GM19351 (cell line): ENCODE measurements around the gene PVR.
"Not testable (repeated sequence)": the region's sequence is repeated elsewhere in the genome, so short reads cannot be mapped to it uniquely, and the experiment has no call there.

Experiments used
- ATAC-seq: cut with Tn5 transposase; IDR thresholded peaks from one replicate; pipeline ENCODE4 v1.9.1; 2021; ENCODE audit warnings: mild to moderate bottlenecking, moderate library complexity; ENCODE audit not compliant: unreplicated experiment

PVR gene

GRCh38 chr19:44668985-44669764 is 25.5 kb downstream of the PVR start:
- ATAC-seq = no peak

- ATAC-seq = not testable (repeated sequence)
Observed at GRCh38 chr19:44670027-44670426, 26.3 kb downstream of the PVR start.

- no peak for ATAC-seq
Observed at GRCh38 chr19:44671400-44671799, 27.7 kb downstream of the PVR start, which contains the start of gene CEACAM19. CEACAM19 (plus strand) TSS chr19:44671482; CDS start chr19:44671932, 450 bp downstream.

- ATAC-seq = no peak
Observed at GRCh38 chr19:44672226-44672625, 28.5 kb downstream of the PVR start.

- ATAC-seq = no peak
Observed at GRCh38 chr19:44673510-44673909, 29.8 kb downstream of the PVR start.

- ATAC-seq = no peak
Observed at GRCh38 chr19:44675521-44675920, 31.8 kb downstream of the PVR start.

- ATAC-seq = no peak
Observed at GRCh38 chr19:44677019-44677811, 33.5 kb downstream of the PVR start.

GRCh38 chr19:44680536-44680935 is 36.8 kb downstream of the PVR start:
- no peak for ATAC-seq

GRCh38 chr19:44681992-44682790 is 38.5 kb downstream of the PVR start:
- no peak for ATAC-seq

GRCh38 chr19:44682807-44683206 is 39.1 kb downstream of the PVR start:
- ATAC-seq = no peak

- no peak for ATAC-seq
Observed at GRCh38 chr19:44683434-44684210, 39.9 kb downstream of the PVR start.

- not testable (repeated sequence) for ATAC-seq
Observed at GRCh38 chr19:44684396-44684795, 40.7 kb downstream of the PVR start.

- no peak for ATAC-seq
Observed at GRCh38 chr19:44684892-44685863, 41.5 kb downstream of the PVR start.

GRCh38 chr19:44685877-44686276 is 42.2 kb downstream of the PVR start:
- ATAC-seq = no peak

- ATAC-seq = no peak
Observed at GRCh38 chr19:44686896-44687295, 43.2 kb downstream of the PVR start.

GRCh38 chr19:44687888-44688287 is 44.2 kb downstream of the PVR start:
- ATAC-seq = no peak

- ATAC-seq = no peak
Observed at GRCh38 chr19:44689290-44690130, 45.8 kb downstream of the PVR start.

GRCh38 chr19:44690131-44690440 is 46.4 kb downstream of the PVR start:
- no peak for ATAC-seq

- ATAC-seq = peak; percentile 22
Observed at GRCh38 chr19:44692379-44692721, 48.6 kb downstream of the PVR start.
